Measurements from ENCODE around the gene FAM13A. TPM values are rescaled to one million over a fixed set of nuclear protein-coding genes. Genes with fewer than 3 reads are reported as not detected.

The FAM13A gene
- total and polyA plus RNA-seq, 2 donors (not counting 3 experiments of a cell fraction or from before 2014, with no cell fraction given), result 3.3 to 10.5 TPM

DNA sequence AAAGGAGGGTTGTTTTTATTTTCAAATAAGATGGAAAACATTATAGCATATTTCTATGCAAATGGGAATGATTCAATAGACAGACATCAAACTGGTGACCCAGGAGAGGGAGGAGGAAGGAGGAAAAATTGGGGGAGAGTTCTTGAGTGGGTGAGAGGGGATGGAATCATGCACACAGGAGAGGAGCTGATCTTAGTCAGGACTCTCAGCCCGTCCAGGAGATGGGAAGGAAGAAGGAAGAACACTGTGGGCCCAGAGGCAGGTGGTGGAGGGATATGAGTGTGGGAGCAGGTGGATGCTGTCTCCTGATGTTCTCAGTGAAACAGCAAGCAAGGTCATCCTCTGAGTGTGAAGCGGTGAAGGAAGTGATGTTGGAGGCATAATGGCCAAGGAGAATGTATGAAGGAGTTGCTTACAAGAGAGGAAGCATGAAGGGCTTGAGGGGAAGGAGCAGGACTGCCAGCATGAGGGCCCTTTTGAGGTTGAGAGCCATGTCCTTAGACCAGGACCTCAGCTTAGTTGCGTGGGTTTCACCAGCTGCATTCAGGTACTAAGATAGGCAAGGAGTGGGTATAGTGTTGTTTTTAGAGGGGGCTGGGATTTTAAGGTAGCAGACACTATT, 197.7 kb downstream of the FAM13A start:
- Histone ChIP-seq H3K4me1 (ENCODE audit: control insufficient read depth, extremely low read depth, insufficient read depth, low read length) (peaks cover 6% of the 10 kb centered on the region), H3K9me3 (replicated peaks; ENCODE audit: control insufficient read depth, insufficient read depth, low read length) (no peaks in the 10 kb centered on the region), H3K27ac (ENCODE audit: insufficient read depth, low read depth, low read length) (no peak overlapping the region), H3K9ac (replicated peaks; ENCODE audit: extremely low read depth, insufficient read depth, low read length) (no peak overlapping the region), H3K9me1 (replicated peaks; ENCODE audit: control insufficient read depth, extremely low read depth, insufficient read depth, low read length) (no peaks in the 10 kb centered on the region), H3K4me2 (ENCODE audit: insufficient read depth, low read length) (no peak overlapping the region), H2AFZ (ENCODE audit: low read depth, low read length) (no peak overlapping the region), H3K36me3 (ENCODE audit: control insufficient read depth in 2 of 2, extremely low read depth in 1 of 2, insufficient read depth in 2 of 2, low read length in 2 of 2) (no peaks in the 10 kb centered on the region), H3K79me2 (ENCODE audit: control insufficient read depth, insufficient read depth, low read length) (no peaks in the 10 kb centered on the region), H3K4me3 (replicated peaks in 1 of 3; ENCODE audit: insufficient read depth in 1 of 3, low read depth in 1 of 3, low read length in 3 of 3) (no peak overlapping the region), H4K20me1 (replicated peaks; ENCODE audit: control insufficient read depth, extremely low read depth, insufficient read depth, low read length) (no peaks in the 10 kb centered on the region), H3K27me3 (ENCODE audit: control insufficient read depth in 2 of 2, insufficient read depth in 2 of 2, low read length in 2 of 2) (no peaks in the 10 kb centered on the region)
- ChIA-PET POLR2A (no interaction called here), CTCF (interaction anchor here (1.1 to 1.4 kb wide), 3 partner anchors 8 to 30 kb away, joined by 3 read pairs; no protein-coding TSS in a partner anchor)
- FAIRE-seq (no peak), DNase-seq (ENCODE audit: low read depth, low spot score) (no peak)
- TF ChIP-seq POLR2AphosphoS5 (IDR thresholded peaks at IDR 0.05; ENCODE audit: insufficient read depth, low read depth, low read length), result no peak
- TF ChIP-seq FOS (IDR thresholded peaks at IDR 0.05; ENCODE audit: borderline replicate concordance, insufficient read depth, low read length), result no peak
- no peak for TF ChIP-seq EZH2 (IDR thresholded peaks at IDR 0.05; ENCODE audit: borderline replicate concordance, low read depth, low read length, severe bottlenecking)
- TF ChIP-seq CTCF (IDR thresholded peaks at IDR 0.05; ENCODE audit: extremely low read depth in 1 of 2, insufficient read depth in 1 of 2, low read depth in 1 of 2, low read length in 2 of 2), result no peak
- dilution Hi-C loops (cut with MboI; ENCODE audit: extremely low pct_ligation_motif_present, low sequenced_read_pairs) (no loop called here), intact Hi-C loops (cut with micrococcal nuclease) (no loop called here)
- no TSS peak for BruUV-seq (replicated peaks)

DNA sequence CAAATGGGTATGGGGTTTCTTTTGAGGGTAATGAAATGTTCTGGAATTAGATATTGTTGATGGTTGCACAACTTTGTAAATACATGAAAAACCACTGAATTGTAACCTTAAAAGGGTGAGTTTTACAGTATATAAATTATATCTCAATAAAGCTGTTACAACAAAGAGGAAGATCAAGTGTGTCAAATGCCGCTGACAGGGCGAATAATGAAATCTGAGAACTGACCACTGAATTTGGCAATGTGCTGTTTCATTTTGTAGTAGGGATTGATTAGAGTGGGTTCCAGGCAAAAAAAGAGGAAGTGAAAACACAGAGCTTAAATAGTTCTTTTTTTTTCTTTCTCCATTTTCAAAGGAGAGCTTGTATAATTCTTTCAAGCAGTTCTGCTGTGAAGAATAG, 198.2 kb downstream of the FAM13A start:
- dilution Hi-C loops (cut with MboI; ENCODE audit: extremely low pct_ligation_motif_present, low sequenced_read_pairs), result no loop called here
- H3K9me3 ChIP-seq (replicated peaks; ENCODE audit: control insufficient read depth, insufficient read depth, low read length), result no peaks in the 10 kb centered on the region
- FAIRE-seq (no peak), DNase-seq (ENCODE audit: low read depth, low spot score) (no peak)
- no peak overlapping the region for H3K4me3 ChIP-seq (replicated peaks in 1 of 3; ENCODE audit: insufficient read depth in 1 of 3, low read depth in 1 of 3, low read length in 3 of 3)
- intact Hi-C loops (cut with micrococcal nuclease), result no loop called here
- no peak overlapping the region for H2AFZ ChIP-seq (ENCODE audit: low read depth, low read length)
- H3K9me1 ChIP-seq (replicated peaks; ENCODE audit: control insufficient read depth, extremely low read depth, insufficient read depth, low read length), result no peaks in the 10 kb centered on the region
- no peaks in the 10 kb centered on the region for H3K36me3 ChIP-seq (ENCODE audit: control insufficient read depth in 2 of 2, extremely low read depth in 1 of 2, insufficient read depth in 2 of 2, low read length in 2 of 2)
- H3K4me1 ChIP-seq (ENCODE audit: control insufficient read depth, extremely low read depth, insufficient read depth, low read length), result peaks cover 1% of the 10 kb centered on the region
- no TSS peak for BruUV-seq (replicated peaks)
- H3K4me2 ChIP-seq (ENCODE audit: insufficient read depth, low read length), result no peak overlapping the region
- H4K20me1 ChIP-seq (replicated peaks; ENCODE audit: control insufficient read depth, extremely low read depth, insufficient read depth, low read length), result no peaks in the 10 kb centered on the region
- no peak overlapping the region for H3K27ac ChIP-seq (ENCODE audit: insufficient read depth, low read depth, low read length)
- no peaks in the 10 kb centered on the region for H3K79me2 ChIP-seq (ENCODE audit: control insufficient read depth, insufficient read depth, low read length)
- H3K9ac ChIP-seq (replicated peaks; ENCODE audit: extremely low read depth, insufficient read depth, low read length), result no peak overlapping the region
- H3K27me3 ChIP-seq (ENCODE audit: control insufficient read depth in 2 of 2, insufficient read depth in 2 of 2, low read length in 2 of 2), result no peaks in the 10 kb centered on the region
- no peak for TF ChIP-seq MYC (IDR thresholded peaks at IDR 0.05; ENCODE audit: low read depth, low read length)
- no peak for TF ChIP-seq POLR2AphosphoS5 (IDR thresholded peaks at IDR 0.05; ENCODE audit: insufficient read depth, low read depth, low read length)
- TF ChIP-seq JUN (IDR thresholded peaks at IDR 0.05; ENCODE audit: borderline replicate concordance, insufficient read depth, insufficient read length, low read depth), result no peak
- no peak for TF ChIP-seq GATA2 (IDR thresholded peaks at IDR 0.05; ENCODE audit: insufficient read depth, insufficient read length, low read depth, low read length)
- TF ChIP-seq, protein P1, sequence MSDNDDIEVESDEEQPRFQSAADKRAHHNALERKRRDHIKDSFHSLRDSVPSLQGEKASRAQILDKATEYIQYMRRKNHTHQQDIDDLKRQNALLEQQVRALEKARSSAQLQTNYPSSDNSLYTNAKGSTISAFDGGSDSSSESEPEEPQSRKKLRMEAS (IDR thresholded peaks at IDR 0.05; ENCODE audit: insufficient read depth, insufficient read length), result no peak
- no peak for TF ChIP-seq POLR2A (IDR thresholded peaks at IDR 0.05; ENCODE audit: low read depth, low read length)
- no peak for TF ChIP-seq EZH2 (IDR thresholded peaks at IDR 0.05; ENCODE audit: borderline replicate concordance, low read depth, low read length, severe bottlenecking)
- no peak for TF ChIP-seq CTCF (IDR thresholded peaks at IDR 0.05; ENCODE audit: extremely low read depth in 1 of 2, insufficient read depth in 1 of 2, low read depth in 1 of 2, low read length in 2 of 2)
- no peak for TF ChIP-seq FOS (IDR thresholded peaks at IDR 0.05; ENCODE audit: borderline replicate concordance, insufficient read depth, low read length)
- POLR2A ChIA-PET, result no interaction called here
- CTCF ChIA-PET, result interaction anchor here (1.4 kb wide), 2 partner anchors 24 to 29 kb away, joined by 3 read pairs; no protein-coding TSS in a partner anchor
